ENCODE results near the gene TRABD2A. TPM values are rescaled to one million over a fixed set of nuclear protein-coding genes. Genes with fewer than 3 reads are reported as not detected.

The TRABD2A gene
- total and polyA plus RNA-seq, 2 of the 13 experiments (the other 11 are each of a cell fraction or from before 2014, with no cell fraction given): 0.15 TPM; not detected in 1

- no peak for TF ChIP-seq ZNF772 (CRISPR knock-in tag; IDR thresholded peaks at IDR 0.05)
- TF ChIP-seq ZNF484 (CRISPR knock-in tag; IDR thresholded peaks at IDR 0.05; ENCODE audit: borderline replicate concordance, low read depth): no peak
- no peak for TF ChIP-seq ZNF614 (CRISPR knock-in tag; IDR thresholded peaks at IDR 0.05; ENCODE audit: borderline replicate concordance)
- TF ChIP-seq ZC3H4 (CRISPR knock-in tag; IDR thresholded peaks at IDR 0.05; ENCODE audit: borderline replicate concordance): no peak
- no peak for TF ChIP-seq SNAI1 (CRISPR knock-in tag; IDR thresholded peaks at IDR 0.05; ENCODE audit: borderline replicate concordance)
- TF ChIP-seq NCOA5 (CRISPR knock-in tag; IDR thresholded peaks at IDR 0.05): no peak
- no peak for TF ChIP-seq MAX (IDR thresholded peaks at IDR 0.05)
- no peak for TF ChIP-seq HDAC1 (CRISPR knock-in tag; IDR thresholded peaks at IDR 0.05)
- TF ChIP-seq KMT2A (CRISPR knock-in tag; IDR thresholded peaks at IDR 0.05): no peak
- TF ChIP-seq ZNF362 (CRISPR knock-in tag; IDR thresholded peaks at IDR 0.05; ENCODE audit: borderline replicate concordance): no peak
- no peak for TF ChIP-seq ZNF619 (CRISPR knock-in tag; IDR thresholded peaks at IDR 0.05)
- no peak for TF ChIP-seq PATZ1 (CRISPR knock-in tag; IDR thresholded peaks at IDR 0.05)
- no peak for TF ChIP-seq MXI1 (IDR thresholded peaks at IDR 0.05; ENCODE audit: borderline replicate concordance, low read depth, low read length)
- TF ChIP-seq ZNF282 (IDR thresholded peaks at IDR 0.05; ENCODE audit: partially characterized antibody): no peak
- in situ Hi-C loops (cut with HindIII; ENCODE audit: extremely low pct_ligation_motif_present, low pct_unique_long_range_greater_than_20kb) (no loop called here), intact Hi-C loops (cut with micrococcal nuclease; ENCODE audit: unreplicated experiment) (no loop called here)
- Histone ChIP-seq H3K4me1 (ENCODE audit: insufficient read depth, low read length) (no peaks in the 10 kb centered on the region), H3K36me3 (replicated peaks in 1 of 2; ENCODE audit: control insufficient read depth in 1 of 2, insufficient read depth in 2 of 2, low read length in 2 of 2) (no peaks in the 10 kb centered on the region), H3K9ac (ENCODE audit: insufficient read depth, low read depth, low read length) (no peak overlapping the region), H3K79me2 (ENCODE audit: insufficient read depth, low read length) (no peaks in the 10 kb centered on the region), H3K4me3 (replicated peaks in 1 of 3; ENCODE audit: insufficient read depth in 1 of 3, low read depth in 2 of 3, low read length in 3 of 3) (no peak overlapping the region), H3K4me2 (ENCODE audit: low read depth, low read length) (no peak overlapping the region), H4K20me1 (ENCODE audit: insufficient read depth, low read length) (no peaks in the 10 kb centered on the region), H2AFZ (ENCODE audit: low read length) (no peak overlapping the region), H3K27me3 (ENCODE audit: control insufficient read depth in 1 of 2, insufficient read depth in 2 of 2, low read length in 2 of 2) (no peaks in the 10 kb centered on the region; a peak in 1 of 5 replicates), H3K27ac (ENCODE audit: extremely low read length, insufficient read depth, low read length) (no peak overlapping the region), H3K9me3 (ENCODE audit: low read length) (no peaks in the 10 kb centered on the region)
- no peak for DNase-seq (ENCODE audit: low spot score)
- FAIRE-seq: no peak
- WGBS (ENCODE audit: low lambda C conversion rate): 7% methylated on average over 4 of the region's 4 CpGs
- BruUV-seq (replicated peaks): no TSS peak
- CTCF ChIA-PET (ENCODE audit: low intra/inter-chr PET ratio, low total read pairs): no interaction called here
- POLR2A ChIA-PET: no interaction called here
- ATAC-seq: no peak
Measured at GRCh38 chr2:84785950-84786349, 94.9 kb downstream of the TRABD2A start.
